GM21515 (cell line): ENCODE data around the gene UTP25.

Source experiments
- ATAC-seq: cut with Tn5 transposase; IDR thresholded peaks from one replicate; pipeline ENCODE4 v1.9.1; 2021; ENCODE audit not compliant: unreplicated experiment

The UTP25 gene

GRCh38 chr1:209805875-209806760 is 21.7 kb upstream of the UTP25 start, which contains the start of gene IRF6:
IRF6 (minus strand) TSS chr1:209806142; CDS start chr1:209801413, 4,729 bp downstream.
- ATAC-seq = peak; percentile 79

- no peak for ATAC-seq
These were observed 20.3 kb upstream of the UTP25 start for GRCh38 chr1:209807509-209807908.

DNA sequence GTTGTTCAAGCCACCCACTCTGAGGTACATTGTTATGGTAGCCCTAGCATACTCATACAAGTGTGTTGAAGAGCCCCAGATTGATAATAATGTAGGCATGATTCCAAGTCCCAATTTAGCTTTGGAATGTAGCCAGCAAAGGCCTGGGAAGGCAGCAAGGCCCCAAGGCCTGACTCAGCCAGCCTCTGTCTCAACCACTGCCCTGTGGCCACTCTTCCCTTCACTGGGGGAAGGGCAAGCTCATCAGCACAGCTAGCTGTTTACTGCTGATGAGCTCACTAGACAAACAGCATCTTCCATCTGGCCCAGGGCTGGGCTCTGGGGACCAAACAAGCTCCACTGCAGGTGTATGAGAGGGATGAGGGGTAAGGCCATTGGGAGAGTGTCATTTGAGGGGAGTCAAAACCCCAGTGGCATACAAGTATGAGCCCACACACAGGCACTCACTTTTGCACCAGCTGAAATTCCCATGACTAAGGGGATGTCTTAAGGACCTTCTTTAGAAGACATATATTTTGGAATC is 19.7 kb upstream of the UTP25 start:
- ATAC-seq = no peak

DNA sequence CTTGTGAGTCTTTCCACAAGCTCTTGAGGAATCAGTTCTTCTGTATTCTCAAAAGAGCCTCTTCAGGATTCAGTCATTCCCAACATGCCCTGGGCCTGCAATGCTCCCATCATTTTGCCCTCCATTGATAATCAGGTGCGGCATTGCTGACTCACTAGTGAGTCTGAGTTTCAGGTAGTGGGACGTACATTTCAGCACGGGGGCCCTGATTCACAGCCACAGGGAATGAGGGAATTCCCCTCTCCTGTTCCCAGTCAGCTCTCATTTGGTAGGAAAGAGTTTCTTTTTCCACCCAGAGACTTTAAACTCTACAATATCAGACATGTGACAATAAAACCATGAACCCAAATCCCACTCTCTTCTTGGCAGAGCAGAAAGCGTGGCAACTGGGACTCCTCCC is 18.2 kb upstream of the UTP25 start:
- no peak for ATAC-seq

- no peak for ATAC-seq
These were observed 17.0 kb upstream of the UTP25 start for GRCh38 chr1:209810783-209811182.

DNA sequence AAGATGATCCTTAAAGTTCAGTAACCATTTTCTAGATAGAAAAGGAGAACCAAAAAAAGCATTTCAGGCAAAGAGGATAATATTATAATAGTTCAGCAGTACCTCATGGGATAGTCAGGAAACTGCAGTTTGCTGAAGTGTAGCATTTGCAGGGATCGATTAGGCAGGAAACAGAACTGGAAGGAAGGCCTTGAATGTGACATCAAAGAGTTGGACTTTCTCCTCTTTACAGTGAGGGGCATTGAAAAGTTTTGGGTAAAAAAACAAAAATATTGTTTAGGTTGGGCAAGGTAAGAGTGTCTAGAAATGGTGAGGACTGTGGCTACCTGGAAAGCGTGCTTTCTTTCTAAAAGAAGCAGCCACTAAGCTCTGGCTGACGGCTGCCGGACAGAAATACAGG is 13.9 kb upstream of the UTP25 start:
- no peak for ATAC-seq

DNA sequence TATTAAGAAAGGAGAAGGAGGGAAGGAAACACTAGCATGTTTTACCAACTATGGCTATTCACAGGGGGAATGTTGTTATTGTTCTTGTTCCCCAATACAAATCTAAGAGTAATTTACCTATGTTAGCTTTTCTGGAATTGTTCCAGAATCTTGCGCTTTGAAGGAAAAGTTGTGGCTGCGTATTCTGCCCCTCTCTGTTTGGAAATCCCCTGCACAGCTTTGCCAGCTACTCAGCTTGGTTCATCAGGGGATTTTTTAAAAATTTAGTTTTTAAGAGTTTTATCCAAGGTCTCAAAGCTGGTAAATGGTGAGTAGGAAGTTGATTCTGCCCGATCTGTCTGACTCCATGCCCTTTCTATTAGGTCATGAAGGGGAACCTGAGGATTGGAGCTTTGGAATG is 12.3 kb upstream of the UTP25 start:
- no peak for ATAC-seq

DNA sequence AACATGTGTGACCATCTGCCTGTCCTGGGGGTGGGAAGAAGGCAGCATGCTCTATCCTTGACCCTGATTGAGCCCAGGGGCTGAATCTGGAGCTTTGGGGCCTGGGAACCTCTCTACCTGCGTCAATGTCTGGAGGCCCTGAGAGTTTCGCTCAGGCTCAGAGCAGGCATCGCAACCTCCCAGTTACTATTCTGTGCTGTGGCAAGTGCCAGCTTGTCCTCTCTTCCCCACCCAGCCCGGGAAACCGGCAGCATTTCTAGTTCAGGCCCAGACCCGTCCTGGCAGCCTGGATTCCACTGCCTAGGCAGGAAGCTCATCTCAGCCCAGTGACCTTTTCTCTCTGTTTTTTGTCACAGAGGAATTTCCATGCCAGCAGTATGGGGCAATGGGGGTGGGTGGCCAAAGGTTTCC is 11.8 kb upstream of the UTP25 start:
- ATAC-seq = no peak

GRCh38 chr1:209816923-209817322 is 10.8 kb upstream of the UTP25 start:
- no peak for ATAC-seq

- ATAC-seq = no peak
These were observed 10.1 kb upstream of the UTP25 start for GRCh38 chr1:209817691-209818090.

GRCh38 chr1:209819058-209819457 is 8.7 kb upstream of the UTP25 start:
- ATAC-seq = no peak

DNA sequence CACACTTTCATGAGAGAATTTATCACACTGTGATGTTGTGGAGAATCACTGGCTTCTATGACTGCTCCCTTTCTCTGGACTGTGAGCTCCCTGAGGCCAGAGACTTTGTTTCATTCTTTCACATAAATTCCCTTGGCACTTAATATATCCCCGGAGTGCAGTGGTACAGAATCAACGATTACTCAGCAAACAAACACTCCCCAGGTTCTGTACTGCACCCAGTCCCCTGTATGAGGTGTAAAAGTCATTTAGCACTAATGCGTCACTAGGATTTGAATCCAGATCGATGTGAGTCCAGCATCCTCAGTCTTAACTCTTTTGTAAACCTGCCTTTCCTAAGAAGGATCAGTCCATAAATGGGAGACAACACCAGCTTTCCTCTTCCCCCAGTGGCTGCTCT is 6.8 kb upstream of the UTP25 start:
- no peak for ATAC-seq

GRCh38 chr1:209822706-209823105 is 5.1 kb upstream of the UTP25 start:
- no peak for ATAC-seq

GRCh38 chr1:209823143-209824041 is 4.4 kb upstream of the UTP25 start:
- ATAC-seq = no peak

GRCh38 chr1:209825591-209826434 is 2.0 kb upstream of the UTP25 start:
- no peak for ATAC-seq

DNA sequence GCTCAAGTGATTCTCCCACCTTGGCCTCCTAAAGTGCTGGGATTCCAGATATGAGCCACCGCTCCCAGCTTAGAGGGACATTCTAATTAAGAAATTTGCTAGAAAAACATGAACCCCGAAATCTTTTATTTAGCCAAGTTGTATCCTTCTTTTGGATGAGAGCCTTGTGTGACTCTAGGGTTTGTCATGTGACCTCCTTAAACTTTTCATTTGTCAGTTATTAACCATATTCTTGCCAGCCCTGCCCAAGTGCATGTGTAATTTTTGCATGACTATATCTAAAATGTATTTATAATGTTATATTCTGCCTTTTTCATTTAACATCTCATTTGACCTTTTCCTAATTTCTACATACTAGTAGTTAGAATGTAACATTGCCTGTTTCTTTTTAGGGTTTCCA is 1.9 kb downstream of the UTP25 start:
- no peak for ATAC-seq

DNA sequence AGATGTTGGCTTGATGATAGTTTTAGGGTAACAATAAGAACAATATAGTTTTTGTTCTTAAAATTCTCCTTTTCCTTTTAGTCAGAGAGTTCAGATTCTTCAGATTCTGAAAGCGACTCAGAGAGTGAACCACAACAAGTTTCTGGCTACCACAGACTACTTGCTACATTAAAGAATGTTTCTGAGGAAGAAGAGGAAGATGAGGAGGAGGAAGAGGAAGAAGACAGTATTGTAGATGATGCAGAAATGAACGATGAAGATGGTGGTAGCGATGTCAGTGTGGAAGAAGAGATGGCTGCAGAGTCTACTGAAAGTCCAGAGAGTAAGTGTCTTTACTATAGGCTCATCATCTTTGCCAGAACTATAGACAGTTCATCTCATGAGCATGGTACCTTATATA is 3.0 kb downstream of the UTP25 start:
- ATAC-seq = no peak

DNA sequence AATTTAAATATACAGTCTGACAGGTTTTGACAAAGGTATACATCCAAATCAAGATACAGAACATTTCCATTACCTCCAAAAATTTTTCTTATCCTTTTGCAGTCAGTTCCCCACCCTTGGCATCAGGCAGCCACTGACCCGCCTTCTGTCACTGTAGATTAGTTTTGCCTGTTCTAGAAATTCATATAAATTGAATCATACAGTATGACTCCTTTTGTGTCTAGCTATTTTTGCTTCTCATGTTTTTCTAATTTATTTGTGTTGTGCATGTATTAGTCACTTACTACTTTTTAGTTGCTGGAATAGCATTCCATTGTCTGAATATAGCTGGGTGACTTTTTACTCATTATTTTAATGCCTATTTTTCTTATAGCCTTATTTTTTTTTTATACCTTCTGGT is 3.8 kb downstream of the UTP25 start:
- ATAC-seq = no peak

GRCh38 chr1:209835782-209836298 is 8.1 kb downstream of the UTP25 start:
- no peak for ATAC-seq

- ATAC-seq = no peak
These were observed 9.9 kb downstream of the UTP25 start for GRCh38 chr1:209837671-209838070.
